H9 (cell line): ENCODE measurements around the gene DAPK1. TPM values are rescaled to one million over a fixed set of nuclear protein-coding genes. Genes with fewer than 3 reads are reported as not detected.

Source experiments
- DNase-seq: peaks from one replicate; pipeline ENCODE4 v3.0.0-alpha.2; 2017
- H2AFZ ChIP-seq: one replicate; pipeline ENCODE4 v1.6.1; 2013; ENCODE audit warnings: mild to moderate bottlenecking, low read length, control low read depth, moderate library complexity
- H2AK5ac ChIP-seq: 2 replicates; pipeline ENCODE4 v1.6.1; 2013; ENCODE audit warnings: low read length, control low read depth, mixed read lengths; ENCODE audit not compliant: insufficient read length
- H2BK120ac ChIP-seq: one replicate; pipeline ENCODE4 v1.6.1; 2013; ENCODE audit warnings: low read depth, mild to moderate bottlenecking, low read length, control low read depth, inconsistent platforms; ENCODE audit not compliant: poor library complexity, severe bottlenecking
- H2BK12ac ChIP-seq: 2 replicates; pipeline ENCODE4 v1.6.1; 2013; ENCODE audit warnings: low read length, control low read depth, mixed read lengths, low read depth; ENCODE audit not compliant: insufficient read length
- H2BK15ac ChIP-seq: 2 replicates; pipeline ENCODE4 v1.6.1; 2013; ENCODE audit warnings: low read depth, low read length, control low read depth
- H2BK20ac ChIP-seq: one replicate; pipeline ENCODE4 v1.6.1; 2013; ENCODE audit warnings: low read depth, mild to moderate bottlenecking, low read length, control low read depth, inconsistent platforms; ENCODE audit not compliant: poor library complexity, severe bottlenecking
- H2BK5ac ChIP-seq: 2 replicates; pipeline ENCODE4 v1.6.1; 2013; ENCODE audit warnings: low read length, control low read depth, mixed read lengths; ENCODE audit not compliant: insufficient read length
- H3K14ac ChIP-seq: 2 replicates; pipeline ENCODE4 v1.6.1; 2013; ENCODE audit warnings: low read length, control low read depth; ENCODE audit not compliant: insufficient read depth
- H3K18ac ChIP-seq: 2 replicates; pipeline ENCODE4 v1.6.1; 2013; ENCODE audit warnings: low read depth, mild to moderate bottlenecking, mixed read lengths, low read length, control low read depth; ENCODE audit not compliant: insufficient read length
- H3K23ac ChIP-seq: 2 replicates; pipeline ENCODE4 v1.6.1; 2013; ENCODE audit warnings: low read length, control low read depth, mixed read lengths, low read depth; ENCODE audit not compliant: insufficient read length
- H3K23me2 ChIP-seq: 2 replicates; pipeline ENCODE4 v1.6.1; 2013; ENCODE audit warnings: low read depth, mild to moderate bottlenecking, mixed read lengths, low read length, control low read depth; ENCODE audit not compliant: insufficient read length, poor library complexity, severe bottlenecking
- H3K27ac ChIP-seq: 2 replicates; pipeline ENCODE4 v1.5.1; 2013; ENCODE audit warnings: low read length, control low read depth, mixed read lengths, low read depth; ENCODE audit not compliant: insufficient read length
- H3K27me3 ChIP-seq: 2 replicates; pipeline ENCODE4 v1.6.1; 2013; ENCODE audit warnings: low read length, control low read depth, inconsistent platforms; ENCODE audit not compliant: insufficient read depth
- H3K4ac ChIP-seq: 2 replicates; pipeline ENCODE4 v1.6.1; 2013; ENCODE audit warnings: low read depth, mild to moderate bottlenecking, control low read depth, inconsistent platforms, low read length, moderate library complexity
- H3K4me1 ChIP-seq: 2 replicates; pipeline ENCODE4 v1.6.1; 2013; ENCODE audit warnings: low read length, control low read depth, inconsistent platforms; ENCODE audit not compliant: insufficient read depth
- H3K4me2 ChIP-seq: 2 replicates; pipeline ENCODE4 v1.6.1; 2013; ENCODE audit warnings: low read length, control low read depth, mixed read lengths; ENCODE audit not compliant: insufficient read length, insufficient read depth
- H3K56ac ChIP-seq: 2 replicates; pipeline ENCODE4 v1.6.1; 2013; ENCODE audit warnings: low read depth, mild to moderate bottlenecking, mixed read lengths, low read length, control low read depth; ENCODE audit not compliant: insufficient read length
- H3K79me1 ChIP-seq: 2 replicates; pipeline ENCODE4 v1.6.1; 2013; ENCODE audit warnings: low read depth, mild to moderate bottlenecking, moderate library complexity, low read length, control low read depth, inconsistent platforms; ENCODE audit not compliant: insufficient read depth, poor library complexity, severe bottlenecking
- H3K79me2 ChIP-seq: 2 replicates; pipeline ENCODE4 v1.6.1; 2013; ENCODE audit warnings: low read length, control low read depth, inconsistent platforms; ENCODE audit not compliant: insufficient read depth
- H3K9ac ChIP-seq: 2 replicates; pipeline ENCODE4 v1.6.1; 2013; ENCODE audit warnings: low read length, control low read depth, mixed read lengths; ENCODE audit not compliant: insufficient read length; ENCODE audit errors: extremely low read depth
- H3K9me3 ChIP-seq: one replicate; pipeline ENCODE4 v1.6.1; 2013; ENCODE audit warnings: low read depth, low read length, inconsistent platforms; ENCODE audit not compliant: control insufficient read depth
- H3T11ph ChIP-seq: one replicate; pipeline ENCODE4 v1.6.1; 2013; ENCODE audit warnings: mild to moderate bottlenecking, low read length, control low read depth, inconsistent platforms
- H4K20me1 ChIP-seq: one replicate; pipeline ENCODE4 v1.6.1; 2013; ENCODE audit not compliant: control insufficient read depth, insufficient read length, insufficient read depth
- H4K5ac ChIP-seq: 2 replicates; pipeline ENCODE4 v1.6.1; 2013; ENCODE audit warnings: low read depth, mild to moderate bottlenecking, mixed read lengths, low read length, control low read depth; ENCODE audit not compliant: insufficient read length
- H4K8ac ChIP-seq: replicated peaks from 2 replicates; pipeline ENCODE4 v1.6.1; 2013; ENCODE audit warnings: low read length, control low read depth, mixed read lengths, low read depth; ENCODE audit not compliant: insufficient read length
- H4K91ac ChIP-seq: 2 replicates; pipeline ENCODE4 v1.6.1; 2013; ENCODE audit warnings: low read depth, mild to moderate bottlenecking, moderate library complexity, mixed read lengths, low read length, control low read depth; ENCODE audit not compliant: insufficient read length
- H3K27ac Mint-ChIP-seq, 3 experiments: 2 replicates in 2 of 3; 3 replicates in 1 of 3; pipeline ENCODE4 v1.8.0; 2020 to 2021; ENCODE audit warnings: mixed read lengths in 3 of 3, mild to moderate bottlenecking in 1 of 3, moderate library complexity in 1 of 3
- H3K27me3 Mint-ChIP-seq: 2 replicates; pipeline ENCODE4 v1.8.0; 2021; ENCODE audit warnings: low read depth, mild to moderate bottlenecking, moderate library complexity, mixed read lengths
- H3K36me3 Mint-ChIP-seq, 3 experiments: 2 replicates in 2 of 3; 3 replicates in 1 of 3; pipeline ENCODE4 v1.8.0; 2020 to 2021; ENCODE audit warnings: low read depth in 3 of 3, mixed read lengths in 3 of 3; ENCODE audit not compliant: insufficient read depth in 1 of 3
- H3K4me1 Mint-ChIP-seq, 2 experiments: 2 replicates each; pipeline ENCODE4 v1.8.0; 2020; ENCODE audit warnings: mixed read lengths in 2 of 2
- H3K4me3 Mint-ChIP-seq, 2 experiments: 2 replicates in 1 of 2; 3 replicates in 1 of 2; pipeline ENCODE4 v1.8.0; 2020 to 2021; ENCODE audit warnings: mild to moderate bottlenecking in 2 of 2, mixed read lengths in 2 of 2, moderate library complexity in 1 of 2
- H3K9me3 Mint-ChIP-seq, 2 experiments: 2 replicates in 1 of 2; 3 replicates in 1 of 2; pipeline ENCODE4 v1.8.0; 2020; ENCODE audit warnings: mild to moderate bottlenecking in 2 of 2, mixed read lengths in 2 of 2, moderate library complexity in 1 of 2
- CTCF ChIP-seq: fragments of 200-600 bp; sonication (generic); conservative IDR thresholded peaks from 3 replicates; pipeline ENCODE4 v1.8.0; 2021; ENCODE audit warnings: antibody characterized with exemption, mild to moderate bottlenecking
- WGBS: extraction: QIAGEN DNeasy Blood & Tissue Kit; methylation state at CpG from one replicate; pipeline ENCODE4 v1.1.7; 2013; ENCODE audit warnings: missing lambda C conversion rate, low lambda C conversion rate, mixed read lengths; ENCODE audit not compliant: insufficient read length; ENCODE audit errors: extremely low coverage; 5-methylcytosine and 5-hydroxymethylcytosine counted together
- total RNA-seq: library from RNA; stranded (reverse); gene quantifications from 2 replicates; pipeline ENCODE4 v1.2.1, GENCODE V29; 2021

Gene DAPK1
- total RNA-seq, 1 experiment from 2014 or later: 79.4 TPM

GRCh38 chr9:87578625-87579024 is 81.0 kb downstream of the DAPK1 start:
- Histone ChIP-seq H3K79me1 (no peaks in the 10 kb centered on the region), H2BK12ac (no peak overlapping the region), H3K56ac (no peak overlapping the region), H3K23me2 (no peaks in the 10 kb centered on the region), H2BK15ac (no peak overlapping the region), H3K79me2 (peaks cover 4% of the 10 kb centered on the region; the same call in 1 of the 2 replicates), H3K23ac (no peak overlapping the region), H4K91ac (no peak overlapping the region), H3K4me2 (no peak overlapping the region), H2AFZ (no peak overlapping the region), H2BK20ac (no peak overlapping the region), H3K9me3 (no peaks in the 10 kb centered on the region), H4K20me1 (peaks cover 2% of the 10 kb centered on the region), H2BK120ac (no peak overlapping the region), H4K5ac (no peak overlapping the region), H2AK5ac (no peak overlapping the region), H3K27me3 (no peaks in the 10 kb centered on the region), H3K4me1 (peaks cover 4% of the 10 kb centered on the region; the same call in 1 of the 2 replicates), H2BK5ac (no peak overlapping the region), H3K27ac (no peak overlapping the region), H3K18ac (no peak overlapping the region), H3T11ph (no peak overlapping the region), H3K4ac (no peak overlapping the region), H4K8ac (no peak overlapping the region), H3K9ac (no peak overlapping the region), H3K14ac (no peak overlapping the region)
- no CpG with 5 or more reads among the region's 2 CpGs for WGBS
- H3K27ac Mint-ChIP-seq: no peak overlapping the region; a peak in 1 of 7 replicates
- peaks cover 0 to 4% (median 0%) of the 10 kb centered on the region in 3 experiments; a peak in 3 of 7 replicates for H3K36me3 Mint-ChIP-seq
- no peak for TF ChIP-seq CTCF
- no peaks in the 10 kb centered on the region for H3K9me3 Mint-ChIP-seq
- H3K27me3 Mint-ChIP-seq: no peaks in the 10 kb centered on the region
- no peak overlapping the region for H3K4me3 Mint-ChIP-seq
- H3K4me1 Mint-ChIP-seq: peaks cover 8 to 11% of the 10 kb centered on the region in 2 experiments
- no peak for DNase-seq
